NCI-H748 (cell line): Measurements from ENCODE around the gene RGS9.
"Not testable (repeated sequence)": the region's sequence is repeated elsewhere in the genome, so short reads cannot be mapped to it uniquely, and the experiment has no call there.

Experiments
- DNase-seq: peaks from one replicate; lab custom pipeline; 2025; ENCODE audit not compliant: unreplicated experiment; lab: John Stamatoyannopoulos, UW

Gene RGS9

DNA sequence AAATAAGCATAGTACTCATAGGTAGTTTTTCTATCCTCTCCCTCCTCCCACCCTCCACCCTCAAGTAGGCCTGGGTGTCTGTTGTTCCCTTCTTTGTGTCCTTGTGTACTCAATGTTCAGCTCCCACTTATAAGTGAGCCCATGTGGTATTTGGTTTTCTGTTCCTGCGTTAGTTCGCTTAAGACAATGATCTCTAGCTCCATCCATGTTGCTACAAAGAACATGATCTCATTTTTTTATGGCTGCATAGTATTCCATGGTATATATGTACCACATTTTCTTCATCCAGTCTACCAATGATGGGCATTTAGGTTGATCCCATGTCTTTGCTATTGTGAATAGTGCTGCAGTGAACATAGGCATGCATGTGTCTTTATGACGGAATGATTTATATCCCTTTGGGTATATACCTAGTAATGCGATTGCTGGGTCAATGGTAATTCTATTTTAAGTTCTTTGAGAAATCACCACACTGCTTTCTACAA lies 43.6 kb downstream of the RGS9 start:
- DNase-seq = not testable (repeated sequence)

DNA sequence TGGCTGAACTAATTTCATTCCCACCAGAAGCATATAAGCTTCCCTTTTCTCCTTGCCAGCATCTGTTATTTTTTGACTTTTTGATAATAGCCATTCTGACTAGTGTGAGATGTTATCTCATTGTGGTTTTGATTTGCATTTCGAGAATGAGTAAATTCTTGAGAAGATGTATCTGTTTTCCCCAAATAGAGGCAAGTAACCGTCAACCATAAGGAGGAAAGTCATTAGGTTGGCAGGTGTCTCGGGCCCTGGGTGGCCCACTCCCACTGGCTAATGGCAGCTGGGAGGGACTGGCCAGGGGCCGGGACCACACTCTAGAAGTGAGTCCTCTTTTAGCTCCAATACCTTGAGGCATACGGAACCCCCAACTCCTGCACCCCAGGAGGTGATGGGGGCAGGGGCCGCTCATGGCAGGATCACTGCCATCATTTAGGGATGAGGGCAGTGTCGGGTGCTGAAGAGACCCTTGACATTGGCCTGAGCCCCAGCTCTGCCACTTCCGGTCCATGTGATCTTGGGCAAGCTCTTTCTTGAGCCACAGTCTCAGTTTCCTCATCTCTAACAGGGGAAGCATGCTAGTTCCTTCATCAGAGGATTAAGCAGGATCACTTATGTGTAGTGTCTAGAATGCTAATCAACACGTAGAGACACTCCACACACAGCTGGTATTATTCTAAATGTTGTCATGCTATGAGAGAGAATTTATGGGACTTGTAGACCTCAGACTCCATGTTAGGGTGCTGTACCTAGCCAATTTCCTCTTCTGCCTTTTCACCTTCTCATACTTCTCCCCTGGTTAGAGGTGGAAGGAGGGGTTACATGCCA lies 44.3 kb downstream of the RGS9 start:
- no peak for DNase-seq

DNA sequence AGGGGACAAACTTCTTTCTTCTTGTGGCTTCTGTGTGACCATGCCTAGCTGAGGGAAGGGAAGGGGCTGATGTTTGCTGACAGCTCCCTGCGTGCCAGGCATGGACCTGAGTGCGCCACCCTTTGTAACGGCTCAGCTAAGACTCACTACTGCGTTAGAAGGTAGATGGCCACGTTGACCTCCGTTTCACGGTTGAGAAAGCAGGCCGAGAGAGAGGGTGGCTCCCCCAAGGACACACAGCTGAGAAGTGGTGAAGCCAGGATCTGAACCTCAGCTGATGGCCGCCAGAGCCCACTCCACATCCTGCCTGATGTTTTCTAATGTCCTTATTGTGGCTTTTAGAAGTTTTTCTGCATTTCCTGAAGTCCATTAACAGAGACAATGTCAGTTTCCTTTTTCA lies 45.1 kb downstream of the RGS9 start:
- no peak for DNase-seq

DNA sequence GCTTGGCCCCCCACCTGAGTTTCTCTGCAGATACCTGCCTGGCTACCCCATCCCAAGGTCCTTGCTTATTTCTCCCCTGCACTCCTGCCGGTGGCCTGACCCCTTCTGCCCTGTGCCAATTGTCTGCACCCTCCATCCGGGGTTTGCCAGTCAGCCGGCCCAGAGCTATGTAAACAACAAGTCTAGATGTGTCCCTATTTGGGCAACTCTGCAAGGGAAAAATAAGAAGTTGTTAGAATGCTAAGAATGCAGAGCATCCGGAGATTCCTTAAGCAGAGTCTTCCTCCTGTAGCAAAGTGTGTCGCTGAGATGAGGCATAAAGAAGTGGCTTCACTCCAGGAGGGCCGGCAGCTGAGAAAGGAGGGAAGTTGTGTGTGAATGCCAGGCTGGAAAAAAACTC lies 46.6 kb downstream of the RGS9 start:
- DNase-seq = no peak

DNA sequence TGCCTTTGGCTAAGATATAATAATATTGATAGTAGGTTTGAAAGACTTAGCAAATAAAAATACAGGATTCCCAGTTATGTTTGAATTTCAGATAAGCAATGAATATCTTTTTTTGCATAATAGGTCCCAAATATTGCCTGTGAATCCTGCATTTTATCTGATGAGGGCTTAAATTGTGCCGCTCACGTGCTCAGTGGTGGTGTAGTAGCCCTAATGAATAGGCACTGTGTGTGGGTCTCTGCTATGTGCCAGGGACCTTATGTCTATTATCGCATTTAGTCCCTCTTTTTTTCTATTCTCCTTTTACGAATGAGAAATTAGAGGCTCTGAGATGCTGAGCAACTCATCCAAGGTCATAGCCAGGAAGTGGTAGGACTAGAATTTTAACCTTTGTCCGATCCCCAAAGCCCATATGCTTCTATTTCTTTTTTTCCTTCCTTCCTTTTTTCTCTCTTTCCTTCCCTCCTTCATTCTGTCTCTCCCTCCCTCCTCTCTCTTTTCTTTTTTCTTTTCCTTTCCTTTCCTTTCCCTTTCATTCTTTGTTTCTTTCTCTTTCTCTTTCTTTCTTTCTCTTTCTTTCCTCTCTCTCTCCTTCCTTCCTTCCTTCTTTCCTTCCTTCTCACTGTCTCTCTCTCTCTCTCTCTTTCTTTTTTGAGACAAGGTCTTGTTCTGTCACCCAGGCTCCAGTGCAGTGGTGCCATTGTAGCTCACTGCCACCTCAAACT lies 47.2 kb downstream of the RGS9 start:
- DNase-seq = no peak

DNA sequence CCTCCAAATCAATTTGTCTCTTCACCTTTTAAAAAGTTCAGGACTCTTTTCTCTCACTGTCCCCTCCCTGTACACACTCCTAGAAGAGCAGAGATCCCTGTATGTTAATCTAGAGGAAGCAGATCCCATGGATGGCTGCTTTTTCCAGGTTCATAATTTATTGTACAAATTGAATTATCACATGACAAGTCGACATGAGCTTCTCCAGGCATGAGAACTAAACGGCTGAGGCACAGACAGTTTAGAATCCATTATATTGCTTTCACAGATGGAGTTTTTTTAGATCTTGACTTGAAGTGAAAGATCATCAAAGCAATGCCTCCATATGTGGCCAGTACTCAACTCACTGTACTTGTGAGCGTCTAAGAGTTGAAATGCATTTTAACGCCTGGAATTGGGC lies 47.9 kb downstream of the RGS9 start:
- no peak for DNase-seq

DNA sequence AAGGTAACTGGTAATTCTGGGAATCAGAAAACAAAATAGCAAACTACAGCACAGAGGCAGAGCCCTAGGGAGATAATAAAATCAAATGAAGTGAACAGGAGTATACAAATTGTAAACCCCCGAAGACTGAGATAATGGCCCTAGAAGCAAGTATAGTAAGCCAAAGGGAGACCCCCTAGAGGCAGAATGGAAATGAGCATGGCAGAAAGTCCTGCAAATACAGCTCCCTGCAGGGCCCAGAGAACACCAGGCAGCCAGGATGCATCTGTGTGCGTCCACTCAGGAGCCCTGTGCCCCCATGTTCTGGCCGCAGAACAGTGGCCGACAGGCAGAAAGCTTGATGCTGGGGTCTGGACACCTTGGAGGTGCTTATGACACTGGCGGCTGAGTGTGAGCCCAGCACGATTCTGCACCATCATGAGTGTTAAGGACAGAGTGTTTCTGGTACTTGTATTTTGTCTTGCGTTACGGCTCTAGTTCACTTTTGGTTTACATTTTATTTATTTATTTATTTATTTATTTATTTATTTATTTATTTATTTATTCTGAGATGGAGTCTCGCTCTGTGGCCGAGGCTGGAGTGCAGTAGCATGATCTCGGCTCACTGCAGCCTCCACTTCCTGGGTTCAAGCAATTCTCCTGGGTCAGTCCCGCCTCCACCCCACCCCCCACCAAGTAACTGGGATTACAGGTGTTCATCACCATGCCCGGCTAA lies 48.7 kb downstream of the RGS9 start:
- no peak for DNase-seq

DNA sequence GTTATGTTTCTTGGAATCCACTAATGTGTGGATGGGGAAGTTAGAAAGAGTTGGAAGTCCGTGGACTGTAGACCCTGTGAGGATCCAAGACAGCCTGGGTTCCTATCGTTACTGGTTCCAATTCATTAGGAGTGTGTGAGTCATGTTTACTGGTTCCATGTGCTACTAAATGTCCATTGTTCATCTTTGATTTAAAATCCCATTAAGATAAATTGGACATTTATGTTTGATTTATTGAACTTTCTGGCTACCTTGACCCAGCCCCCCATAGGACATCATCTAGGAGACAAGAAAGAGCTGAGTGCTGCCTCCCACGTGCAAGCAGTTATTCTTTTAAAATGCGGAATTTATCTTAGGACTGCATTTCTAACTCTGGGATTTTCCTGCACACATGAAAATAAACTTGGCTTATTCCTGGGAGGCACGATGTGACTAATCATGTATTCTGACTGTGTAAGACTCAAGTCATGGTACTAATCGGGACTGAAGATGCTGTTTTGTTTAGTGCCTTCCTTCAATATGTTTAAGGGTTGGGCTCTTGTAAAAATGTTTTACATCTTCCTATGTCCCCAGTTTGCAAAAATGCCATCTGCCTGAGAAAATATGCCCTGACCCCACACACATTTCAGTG lies 53.4 kb downstream of the RGS9 start:
- DNase-seq = no peak

DNA sequence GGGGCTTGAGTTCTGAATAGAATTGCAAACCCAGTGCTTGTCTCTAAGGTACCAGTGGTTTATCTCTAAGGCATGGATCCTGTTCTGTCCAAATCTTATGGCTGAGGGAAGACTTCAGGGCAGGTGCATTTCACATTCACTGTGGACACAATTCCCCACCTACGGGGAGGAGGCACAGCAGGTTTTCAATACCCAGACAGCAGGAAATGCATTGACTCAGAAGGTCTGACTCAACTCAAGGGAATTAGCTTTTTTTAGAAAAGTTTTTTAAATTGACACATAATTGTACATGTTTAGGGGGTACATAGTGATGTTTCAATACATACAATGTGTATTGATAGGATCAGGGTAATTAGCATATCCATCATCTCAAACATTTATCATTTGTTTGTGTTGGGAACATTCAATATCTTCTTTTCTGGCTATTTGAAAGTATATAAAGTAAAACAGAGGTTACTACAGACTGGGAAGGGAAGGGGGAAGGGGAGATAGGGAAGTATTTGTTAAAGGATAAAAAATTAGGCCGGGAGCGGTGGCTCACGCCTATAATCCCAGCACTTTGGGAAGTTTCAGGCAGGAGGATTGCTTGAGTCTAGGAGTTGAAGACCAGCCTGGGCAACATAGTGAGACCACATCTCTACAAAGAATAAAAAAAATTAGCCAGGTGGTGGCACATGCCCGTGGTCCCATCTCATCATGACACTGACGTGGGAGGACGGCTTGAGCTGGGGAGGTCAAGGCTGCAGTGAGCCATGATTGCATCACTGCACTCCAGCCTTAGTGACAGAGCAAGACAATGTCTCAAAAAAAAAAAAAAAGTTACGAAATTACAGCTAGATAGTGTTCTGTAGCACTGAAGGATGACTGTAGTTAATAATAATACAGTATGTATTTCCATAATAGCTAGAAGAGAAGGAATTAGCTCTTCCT lies 54.9 kb downstream of the RGS9 start:
- no peak for DNase-seq

DNA sequence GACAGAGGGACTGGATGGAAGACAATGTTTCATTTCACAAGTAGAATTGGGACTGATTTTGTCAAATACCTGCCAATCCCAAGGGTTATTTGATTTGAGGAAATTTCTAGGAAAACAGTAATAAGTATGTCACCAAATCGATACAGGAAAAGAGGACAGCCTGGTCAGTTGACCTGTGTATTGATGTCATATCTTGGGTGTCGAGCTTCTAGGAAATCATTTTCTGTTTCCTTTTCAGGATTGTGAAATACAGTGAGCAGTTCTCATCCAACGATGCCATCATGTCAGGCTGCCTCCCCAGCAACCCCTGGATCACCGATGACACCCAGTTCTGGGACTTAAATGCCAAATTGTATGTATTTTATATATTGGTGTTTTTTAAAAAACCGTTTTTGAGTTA lies 56.1 kb downstream of the RGS9 start:
- no peak for DNase-seq

DNA sequence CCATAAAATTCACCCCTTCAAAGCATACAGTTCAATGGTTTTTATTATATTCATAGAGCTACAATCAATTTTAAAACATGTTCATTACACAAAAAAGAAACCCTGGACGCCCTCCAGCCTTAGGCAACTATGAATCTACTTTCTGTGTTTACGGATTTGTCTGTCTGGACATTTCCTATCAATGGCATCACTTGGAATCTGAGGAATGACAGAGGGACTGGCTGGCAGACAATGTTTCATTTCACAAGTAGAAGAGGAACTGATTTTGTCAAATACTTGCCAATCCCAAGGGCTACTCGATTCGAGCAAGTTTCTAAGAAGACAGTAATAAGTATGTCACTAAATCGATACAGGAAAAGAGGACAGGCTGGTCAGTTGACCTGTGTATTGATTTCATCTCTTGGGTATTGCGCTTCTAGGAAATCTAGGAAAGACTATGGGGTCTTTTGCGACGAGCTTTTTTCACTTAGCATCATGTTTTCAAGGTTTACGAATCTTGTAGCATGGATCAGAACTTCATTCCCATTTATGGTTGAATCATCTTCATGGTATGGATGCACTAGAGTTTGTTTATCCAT lies 56.6 kb downstream of the RGS9 start:
- no peak for DNase-seq

DNA sequence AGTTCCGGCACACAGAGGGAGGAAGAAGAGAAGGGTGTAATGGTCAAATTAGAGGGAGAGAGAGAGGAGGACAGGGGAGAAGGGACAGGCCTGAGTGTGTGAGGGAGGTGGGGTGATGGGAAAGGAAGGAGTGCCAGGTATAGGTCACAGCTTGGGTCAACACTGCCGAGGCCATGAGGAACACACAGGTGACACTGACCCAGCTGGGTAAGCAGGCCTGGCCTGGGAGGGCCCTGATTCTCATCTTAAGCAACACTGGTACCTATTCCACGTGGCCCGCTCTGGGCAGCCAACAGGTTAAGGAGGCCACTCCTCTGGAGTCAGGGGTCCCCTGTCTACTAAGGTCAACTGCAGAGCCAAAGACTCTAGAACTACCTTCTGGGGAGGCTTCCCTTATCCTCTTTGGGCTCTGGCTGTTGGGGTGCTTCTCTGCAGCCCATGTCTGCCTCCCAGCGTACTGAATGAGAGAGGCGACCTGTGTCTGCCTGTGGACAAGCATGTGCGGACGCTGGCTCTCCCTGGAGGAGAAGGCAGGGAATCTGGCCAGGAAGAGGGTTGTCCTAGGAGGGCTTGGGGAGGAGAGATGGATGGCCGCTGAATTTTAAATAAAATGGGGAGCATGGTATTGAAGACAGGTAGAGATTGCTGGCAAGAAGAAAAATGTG lies 57.6 kb downstream of the RGS9 start:
- no peak for DNase-seq

DNA sequence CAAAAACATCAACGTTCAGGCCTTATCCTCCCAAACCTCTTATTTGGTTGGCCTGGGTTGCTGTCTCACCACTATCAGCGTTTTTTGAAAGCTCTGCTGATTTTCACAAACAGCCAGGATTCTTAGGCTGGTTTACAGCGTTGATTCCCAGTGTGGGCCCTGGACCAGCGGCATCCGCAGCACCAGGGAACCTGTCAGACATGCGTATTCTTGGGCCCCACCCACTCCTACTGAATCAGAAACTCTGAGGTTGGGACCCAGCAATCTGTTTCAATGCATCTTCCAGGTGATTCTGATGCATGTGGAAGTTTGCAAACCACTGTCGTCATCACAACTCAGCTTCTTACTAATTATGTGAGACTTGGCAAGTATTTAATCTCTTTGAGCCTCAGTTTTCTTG lies 58.5 kb downstream of the RGS9 start:
- DNase-seq = no peak

DNA sequence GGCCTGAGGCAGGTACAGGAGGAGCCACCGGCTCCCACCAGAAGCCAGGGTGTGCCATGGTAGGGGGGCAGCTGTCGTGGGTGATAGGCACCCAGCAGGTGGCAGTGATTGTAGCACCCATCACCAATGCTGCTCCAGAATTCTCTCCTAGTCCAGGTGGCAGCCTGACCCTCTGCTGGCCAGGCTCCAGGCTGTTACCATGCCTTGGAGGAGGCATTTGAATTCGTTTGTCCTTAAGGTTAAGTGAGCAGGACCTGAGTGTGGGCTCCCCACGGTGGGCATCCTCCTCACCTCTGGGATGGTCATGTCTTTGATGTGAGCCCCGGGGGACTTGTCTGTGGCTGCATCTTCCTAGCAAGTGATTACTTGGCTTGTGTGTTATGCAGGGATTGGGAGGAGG lies 59.4 kb downstream of the RGS9 start:
- no peak for DNase-seq

DNA sequence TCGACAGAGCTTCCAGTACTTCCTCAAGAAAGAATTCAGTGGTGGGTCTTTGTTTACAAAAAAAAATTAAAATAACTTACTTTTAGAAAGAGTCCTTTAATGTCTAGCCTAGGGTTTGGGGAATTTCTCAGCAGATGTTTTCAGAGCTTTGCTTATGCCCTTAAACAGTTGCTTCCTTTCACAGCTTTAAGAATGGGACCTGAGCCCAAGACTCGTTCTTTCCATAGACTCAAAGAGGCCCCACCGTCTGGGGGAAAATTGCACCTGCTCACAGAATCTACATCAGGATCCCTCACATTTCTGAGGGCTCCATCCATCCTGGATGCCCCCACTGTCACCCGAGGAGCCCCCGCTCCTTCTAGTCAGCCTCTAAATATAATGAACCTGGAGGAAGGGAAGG lies 60.0 kb downstream of the RGS9 start:
- no peak for DNase-seq

DNA sequence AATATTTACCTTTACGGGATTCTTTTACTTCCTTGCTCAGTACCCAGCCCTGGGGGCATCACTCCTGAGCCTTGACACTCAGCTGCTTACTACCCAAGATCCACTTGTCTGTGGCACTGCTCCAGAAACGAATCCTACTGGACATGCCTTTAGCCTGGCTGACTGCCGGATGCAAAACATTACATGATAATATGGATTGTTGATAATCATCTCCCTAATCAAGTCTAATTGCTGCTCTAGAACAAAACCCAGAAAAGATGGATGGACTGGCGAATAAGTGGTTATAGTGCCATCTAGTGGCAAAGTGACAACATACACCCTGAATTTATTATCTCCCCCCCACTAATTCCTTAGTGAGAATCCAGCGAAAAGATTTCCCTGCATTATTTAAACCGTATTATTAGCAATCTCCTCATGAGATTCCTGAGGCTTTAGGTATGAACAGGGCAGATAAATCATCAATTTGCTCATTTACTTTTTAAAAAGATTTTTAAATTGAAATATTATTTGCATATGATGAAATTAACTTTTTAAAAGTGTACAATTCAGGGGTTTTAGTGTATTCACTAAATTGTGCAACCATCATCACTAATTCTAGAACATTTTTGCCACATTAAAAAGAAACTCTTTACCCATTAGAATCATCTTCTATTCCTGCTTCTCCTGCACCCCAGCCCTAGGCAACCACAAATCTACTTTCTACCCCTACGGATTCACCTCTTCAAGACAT lies 61.6 kb downstream of the RGS9 start:
- peak; percentile 82 for DNase-seq

DNA sequence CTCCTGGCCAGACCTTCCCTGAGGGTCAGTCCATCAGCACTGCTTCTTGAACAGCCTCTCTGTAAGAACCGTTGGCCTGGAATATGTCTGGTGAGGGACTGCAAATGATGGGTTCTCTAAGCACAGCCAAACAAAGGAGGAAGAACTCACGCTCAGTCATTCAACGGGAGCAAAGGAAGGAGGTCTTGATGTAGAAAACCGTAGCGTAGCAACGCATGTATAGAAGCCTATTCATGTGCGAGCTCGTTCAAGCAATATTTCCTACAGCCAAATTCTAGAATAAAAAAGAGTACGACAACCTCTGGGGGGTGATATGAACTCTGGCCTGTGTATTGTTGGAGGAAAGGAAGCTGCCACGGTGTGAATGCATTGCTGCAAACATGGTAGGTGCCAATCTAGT lies 64.2 kb downstream of the RGS9 start:
- no peak for DNase-seq

DNA sequence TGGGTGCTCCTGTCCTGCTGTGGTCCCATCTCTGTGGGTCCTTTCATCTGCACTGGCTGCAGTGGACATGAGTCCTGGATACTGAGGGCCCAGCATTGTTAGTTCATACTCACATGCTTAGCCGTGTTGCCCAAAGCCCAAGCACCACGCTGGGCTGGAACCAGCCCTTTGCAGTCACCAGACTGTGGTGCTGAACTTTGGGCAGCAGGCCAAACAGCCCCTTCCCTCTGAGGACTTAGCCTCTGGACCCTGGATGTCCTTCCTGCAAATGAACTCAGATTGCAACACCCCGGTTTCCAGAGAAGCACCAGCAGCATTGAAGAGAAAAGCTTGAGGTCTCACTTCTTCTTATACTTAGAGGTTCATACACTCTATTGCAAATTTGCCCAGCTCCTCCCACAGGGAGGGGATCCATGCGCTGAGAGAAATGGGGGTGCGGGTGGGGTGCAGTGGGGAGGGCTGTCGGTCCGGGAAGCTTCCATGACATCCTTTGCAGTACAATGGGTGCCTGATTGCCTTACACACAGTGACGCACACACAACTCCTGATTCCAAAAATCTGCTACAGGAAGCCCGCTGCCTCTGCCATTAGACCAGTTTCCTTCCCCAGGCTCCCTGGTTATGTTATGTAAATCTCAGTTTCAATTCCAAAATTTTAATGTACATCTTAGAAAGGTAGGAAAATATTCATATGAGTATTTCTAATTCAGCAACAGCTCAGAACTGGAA lies 65.8 kb downstream of the RGS9 start:
- DNase-seq = no peak
